Measurements from ENCODE around the gene KRTAP2-2. TPM values are rescaled to one million over a fixed set of nuclear protein-coding genes. Genes with fewer than 3 reads are reported as not detected.
"Not testable (repeated sequence)": the region's sequence is repeated elsewhere in the genome, so short reads cannot be mapped to it uniquely, and the experiment has no call there.

The KRTAP2-2 gene
- total and polyA plus RNA-seq, 2 donors (not counting 3 experiments of a cell fraction or from before 2014, with no cell fraction given) = not detected

DNA sequence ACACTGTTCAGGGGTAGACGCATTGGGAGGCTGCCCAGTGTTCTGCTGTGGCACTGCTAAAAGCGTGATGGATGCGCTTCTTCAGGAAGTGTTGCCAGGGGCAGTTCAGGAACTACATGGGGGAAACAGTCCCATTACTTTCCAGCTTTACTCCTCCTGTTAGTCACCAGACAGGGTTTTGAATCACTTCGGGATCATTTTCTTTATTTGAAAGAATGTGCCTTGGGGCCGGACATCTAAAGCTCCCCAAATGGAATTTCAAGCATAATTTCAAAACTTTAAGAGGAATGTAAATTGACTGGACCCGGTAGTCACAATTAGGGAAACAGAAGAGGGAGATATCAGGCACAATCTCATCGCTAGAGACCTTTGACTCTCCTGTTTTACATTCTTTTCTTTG is 6.6 kb downstream of the KRTAP2-2 start:
- CTCF ChIA-PET = no interaction called here
- dilution Hi-C loops (cut with MboI; ENCODE audit: extremely low pct_ligation_motif_present, low sequenced_read_pairs) = no loop called here
- no peak for DNase-seq (ENCODE audit: low read depth, low spot score)

DNA sequence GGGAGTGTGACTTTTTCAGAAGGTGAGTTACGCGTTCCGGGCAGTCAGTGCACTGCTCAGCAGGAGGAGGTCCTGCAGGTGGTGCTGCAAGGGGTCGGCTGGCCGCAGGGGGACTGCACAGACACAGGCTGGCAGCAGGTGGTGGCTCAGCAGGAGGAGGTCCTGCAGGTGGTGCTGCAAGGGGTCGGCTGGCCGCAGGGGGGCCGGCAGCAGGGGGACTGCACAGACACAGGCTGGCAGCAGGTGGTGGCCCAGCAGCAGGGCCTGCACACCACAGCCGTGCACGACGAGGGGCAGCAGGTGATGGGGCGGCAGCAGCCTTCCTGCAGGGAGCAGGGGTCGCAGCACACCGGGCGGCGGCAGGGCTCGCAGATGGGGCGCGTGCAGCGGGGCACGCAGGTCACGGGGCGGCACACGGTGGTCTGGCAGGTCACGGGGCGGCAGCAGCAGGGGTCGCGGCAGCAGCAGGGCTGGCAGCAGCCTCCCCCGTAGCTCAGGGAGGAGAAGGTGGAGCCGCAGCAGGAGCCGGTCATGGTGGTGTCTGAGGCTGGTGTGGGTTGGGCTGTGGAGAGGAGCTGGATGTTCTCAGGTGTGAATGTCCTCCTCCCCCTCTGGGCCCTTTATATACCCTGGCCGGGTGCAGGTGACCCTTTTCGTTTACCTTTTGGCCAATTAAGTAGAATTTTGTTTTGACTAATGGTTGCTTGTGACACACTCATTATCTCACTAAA is 8.1 kb downstream of the KRTAP2-2 start, which contains the start of gene KRTAP2-1:
Gene KRTAP2-1 (minus strand): TSS at position 582 of the 731 bp plus-strand sequence. CDS start 49 bp downstream, at position 533.
- POLR2A ChIA-PET; H3K27me3 ChIP-seq (ENCODE audit: control insufficient read depth in 2 of 2, insufficient read depth in 2 of 2, low read length in 2 of 2); H4K20me1 ChIP-seq (replicated peaks; ENCODE audit: control insufficient read depth, extremely low read depth, insufficient read depth, low read length); H3K4me3 ChIP-seq (replicated peaks in 1 of 3; ENCODE audit: insufficient read depth in 1 of 3, low read depth in 1 of 3, low read length in 3 of 3); BruUV-seq (replicated peaks); intact Hi-C loops (cut with micrococcal nuclease); H3K4me2 ChIP-seq (ENCODE audit: insufficient read depth, low read length); FAIRE-seq; H3K9ac ChIP-seq (replicated peaks; ENCODE audit: extremely low read depth, insufficient read depth, low read length); H2AFZ ChIP-seq (ENCODE audit: low read depth, low read length); dilution Hi-C loops (cut with MboI; ENCODE audit: extremely low pct_ligation_motif_present, low sequenced_read_pairs); H3K4me1 ChIP-seq (ENCODE audit: control insufficient read depth, extremely low read depth, insufficient read depth, low read length); H3K79me2 ChIP-seq (ENCODE audit: control insufficient read depth, insufficient read depth, low read length); H3K9me1 ChIP-seq (replicated peaks; ENCODE audit: control insufficient read depth, extremely low read depth, insufficient read depth, low read length); H3K9me3 ChIP-seq (replicated peaks; ENCODE audit: control insufficient read depth, insufficient read depth, low read length); H3K27ac ChIP-seq (ENCODE audit: insufficient read depth, low read depth, low read length); DNase-seq (ENCODE audit: low read depth, low spot score); H3K36me3 ChIP-seq (ENCODE audit: control insufficient read depth in 2 of 2, extremely low read depth in 1 of 2, insufficient read depth in 2 of 2, low read length in 2 of 2): not testable (repeated sequence)
- CTCF ChIA-PET = interaction anchor here (1.3 kb wide), 1 partner anchor 30 kb away, joined by 4 read pairs; no protein-coding TSS in a partner anchor

More for the DNA sequence above, 6.6 kb downstream of the KRTAP2-2 start:
- no peak for FAIRE-seq
- no peak for TF ChIP-seq EZH2 (IDR thresholded peaks at IDR 0.05; ENCODE audit: borderline replicate concordance, low read depth, low read length, severe bottlenecking)
- TF ChIP-seq POLR2AphosphoS5 (IDR thresholded peaks at IDR 0.05; ENCODE audit: insufficient read depth, low read depth, low read length) = no peak
- no peak overlapping the region for H2AFZ ChIP-seq (ENCODE audit: low read depth, low read length)
- BruUV-seq (replicated peaks) = no TSS peak
- no peak overlapping the region for H3K9ac ChIP-seq (replicated peaks; ENCODE audit: extremely low read depth, insufficient read depth, low read length)
- H3K27ac ChIP-seq (ENCODE audit: insufficient read depth, low read depth, low read length) = no peak overlapping the region
- peaks cover 5 to 7% of the 10 kb centered on the region in 2 experiments for H3K27me3 ChIP-seq (ENCODE audit: control insufficient read depth in 2 of 2, insufficient read depth in 2 of 2, low read length in 2 of 2)
- POLR2A ChIA-PET = no interaction called here
- H3K9me1 ChIP-seq (replicated peaks; ENCODE audit: control insufficient read depth, extremely low read depth, insufficient read depth, low read length) = no peaks in the 10 kb centered on the region
- no peaks in the 10 kb centered on the region for H3K4me1 ChIP-seq (ENCODE audit: control insufficient read depth, extremely low read depth, insufficient read depth, low read length)
- no peak overlapping the region for H3K4me2 ChIP-seq (ENCODE audit: insufficient read depth, low read length)
- H3K79me2 ChIP-seq (ENCODE audit: control insufficient read depth, insufficient read depth, low read length) = no peaks in the 10 kb centered on the region
- intact Hi-C loops (cut with micrococcal nuclease) = no loop called here
- H3K36me3 ChIP-seq (ENCODE audit: control insufficient read depth in 2 of 2, extremely low read depth in 1 of 2, insufficient read depth in 2 of 2, low read length in 2 of 2) = no peaks in the 10 kb centered on the region
- H3K9me3 ChIP-seq (replicated peaks; ENCODE audit: control insufficient read depth, insufficient read depth, low read length) = no peaks in the 10 kb centered on the region
- H3K4me3 ChIP-seq (replicated peaks in 1 of 3; ENCODE audit: insufficient read depth in 1 of 3, low read depth in 1 of 3, low read length in 3 of 3) = no peak overlapping the region
- no peaks in the 10 kb centered on the region for H4K20me1 ChIP-seq (replicated peaks; ENCODE audit: control insufficient read depth, extremely low read depth, insufficient read depth, low read length)
